ENCODE results near the gene FAM210A. TPM values are rescaled to one million over a fixed set of nuclear protein-coding genes. Genes with fewer than 3 reads are reported as not detected.

FAM210A gene
- total RNA-seq, 1 donor from 2014 or later = 15.1 TPM

DNA sequence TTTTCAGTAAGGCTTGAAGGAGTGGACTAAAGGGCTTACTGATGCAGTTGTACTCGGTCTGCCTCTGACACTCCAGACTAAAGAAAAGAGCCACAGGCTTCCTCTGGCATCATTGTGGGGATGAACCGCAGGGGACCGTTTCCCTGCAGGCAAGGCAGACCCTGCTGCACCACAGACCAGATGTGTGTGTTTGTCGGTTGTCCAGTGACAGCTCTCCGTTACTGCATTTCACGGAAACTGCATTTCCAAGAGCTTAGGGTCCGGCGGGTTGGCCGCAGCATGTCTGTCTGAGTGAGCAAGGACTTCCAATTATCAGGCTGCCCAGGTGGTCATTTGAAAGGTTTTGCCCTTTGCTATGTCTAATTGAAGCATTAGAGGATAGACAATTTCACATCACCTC, 98.1 kb downstream of the FAM210A start:
- Histone ChIP-seq H3K79me2 (ENCODE audit: low read depth) (no peaks in the 10 kb centered on the region), H3K9ac (no peak overlapping the region), H3K4me2 (peak overlapping the region; percentile 19), H3K9me3 (ENCODE audit: low read depth) (no peaks in the 10 kb centered on the region), H3K4me1 (peaks cover 12% of the 10 kb centered on the region), H3K27ac (no peak overlapping the region), H3F3A (ENCODE audit: low read depth) (peaks cover 13% of the 10 kb centered on the region), H3K36me3 (no peaks in the 10 kb centered on the region), H2AFZ (replicated peaks) (no peak overlapping the region), H3K27me3 (no peaks in the 10 kb centered on the region), H3K4me3 (no peak overlapping the region), H4K20me1 (ENCODE audit: low read depth) (peaks cover 5% of the 10 kb centered on the region)
- H3K27ac Mint-ChIP-seq = no peak overlapping the region
- DNase-seq (ENCODE audit: low spot score) = peak; percentile 51
- H3K4me1 Mint-ChIP-seq = peaks cover 38% of the 10 kb centered on the region
- TF ChIP-seq EZH2 (IDR thresholded peaks at IDR 0.05) = no peak
- TF ChIP-seq, protein P1, sequence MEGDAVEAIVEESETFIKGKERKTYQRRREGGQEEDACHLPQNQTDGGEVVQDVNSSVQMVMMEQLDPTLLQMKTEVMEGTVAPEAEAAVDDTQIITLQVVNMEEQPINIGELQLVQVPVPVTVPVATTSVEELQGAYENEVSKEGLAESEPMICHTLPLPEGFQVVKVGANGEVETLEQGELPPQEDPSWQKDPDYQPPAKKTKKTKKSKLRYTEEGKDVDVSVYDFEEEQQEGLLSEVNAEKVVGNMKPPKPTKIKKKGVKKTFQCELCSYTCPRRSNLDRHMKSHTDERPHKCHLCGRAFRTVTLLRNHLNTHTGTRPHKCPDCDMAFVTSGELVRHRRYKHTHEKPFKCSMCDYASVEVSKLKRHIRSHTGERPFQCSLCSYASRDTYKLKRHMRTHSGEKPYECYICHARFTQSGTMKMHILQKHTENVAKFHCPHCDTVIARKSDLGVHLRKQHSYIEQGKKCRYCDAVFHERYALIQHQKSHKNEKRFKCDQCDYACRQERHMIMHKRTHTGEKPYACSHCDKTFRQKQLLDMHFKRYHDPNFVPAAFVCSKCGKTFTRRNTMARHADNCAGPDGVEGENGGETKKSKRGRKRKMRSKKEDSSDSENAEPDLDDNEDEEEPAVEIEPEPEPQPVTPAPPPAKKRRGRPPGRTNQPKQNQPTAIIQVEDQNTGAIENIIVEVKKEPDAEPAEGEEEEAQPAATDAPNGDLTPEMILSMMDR (IDR thresholded peaks at IDR 0.05) = no peak
- no peak for TF ChIP-seq EZH2phosphoT487 (IDR thresholded peaks at IDR 0.05)
- no peaks in the 10 kb centered on the region for H3K27me3 Mint-ChIP-seq (ENCODE audit: insufficient read depth, low read depth)
- H3K9me3 Mint-ChIP-seq = no peaks in the 10 kb centered on the region
- no peak overlapping the region for H3K4me3 Mint-ChIP-seq
- no peaks in the 10 kb centered on the region for H3K36me3 Mint-ChIP-seq

DNA sequence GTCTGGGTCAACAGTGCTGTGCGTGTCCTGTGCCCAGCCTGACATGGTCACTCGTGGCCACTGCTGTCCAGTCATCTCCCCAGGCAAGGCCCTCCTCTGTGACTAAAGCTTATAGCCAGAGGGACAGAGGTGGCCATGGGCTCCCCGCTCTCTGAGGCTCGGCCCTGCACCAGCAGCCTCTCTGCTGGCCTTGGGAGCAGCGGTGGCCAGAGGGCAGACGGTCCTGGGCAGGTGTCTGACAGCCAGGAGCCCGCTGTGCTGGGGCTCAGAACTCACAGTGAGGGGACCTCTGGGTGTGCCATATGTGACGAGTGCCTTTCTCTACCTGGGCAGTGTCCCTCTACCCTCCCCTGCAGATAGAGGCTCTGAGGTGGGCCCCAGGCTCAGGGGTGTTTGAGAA, 98.7 kb downstream of the FAM210A start:
- Histone ChIP-seq H3K9ac (no peak overlapping the region), H3K79me2 (ENCODE audit: low read depth) (no peaks in the 10 kb centered on the region)

DNA sequence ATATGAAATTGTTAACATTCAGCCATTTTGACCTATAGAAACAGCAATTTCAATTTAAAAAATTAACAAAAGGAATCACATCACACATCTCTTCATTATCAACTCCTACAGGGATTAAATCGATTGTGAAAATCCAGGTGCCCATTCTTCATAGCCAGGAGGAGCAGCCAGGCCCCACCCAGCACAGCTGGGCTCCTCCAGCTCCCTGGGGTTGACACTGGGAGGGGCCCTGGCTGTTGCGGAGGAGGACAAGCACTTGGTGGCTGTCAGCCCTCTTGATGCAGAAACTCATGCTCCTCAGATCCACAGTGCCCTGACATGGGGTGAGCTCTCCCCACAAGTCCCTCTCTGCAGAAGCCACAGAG, 99.8 kb downstream of the FAM210A start:
- Histone ChIP-seq H3K79me2 (ENCODE audit: low read depth) (no peaks in the 10 kb centered on the region), H4K20me1 (ENCODE audit: low read depth) (peaks cover 5% of the 10 kb centered on the region), H3K4me2 (no peak overlapping the region), H3K36me3 (no peaks in the 10 kb centered on the region), H3K9me3 (ENCODE audit: low read depth) (no peaks in the 10 kb centered on the region), H3K9ac (no peak overlapping the region), H3K27ac (no peak overlapping the region), H3K27me3 (no peaks in the 10 kb centered on the region), H3F3A (ENCODE audit: low read depth) (peaks cover 13% of the 10 kb centered on the region), H3K4me3 (no peak overlapping the region), H3K4me1 (peaks cover 12% of the 10 kb centered on the region), H2AFZ (replicated peaks) (no peak overlapping the region)
- H3K4me1 Mint-ChIP-seq = peaks cover 38% of the 10 kb centered on the region
- no peaks in the 10 kb centered on the region for H3K27me3 Mint-ChIP-seq (ENCODE audit: insufficient read depth, low read depth)
- no peak overlapping the region for H3K4me3 Mint-ChIP-seq
- no peaks in the 10 kb centered on the region for H3K9me3 Mint-ChIP-seq
- DNase-seq (ENCODE audit: low spot score) = no peak
- no peak for TF ChIP-seq EZH2phosphoT487 (IDR thresholded peaks at IDR 0.05)
- TF ChIP-seq, protein P1 (IDR thresholded peaks at IDR 0.05) = no peak
- no peak for TF ChIP-seq EZH2 (IDR thresholded peaks at IDR 0.05)
- H3K27ac Mint-ChIP-seq = no peak overlapping the region
- H3K36me3 Mint-ChIP-seq = no peaks in the 10 kb centered on the region

More for the DNA sequence above, 98.7 kb downstream of the FAM210A start:
- Histone ChIP-seq H3K27me3 (no peaks in the 10 kb centered on the region), H4K20me1 (ENCODE audit: low read depth) (peaks cover 5% of the 10 kb centered on the region), H3K36me3 (no peaks in the 10 kb centered on the region), H3K4me2 (peak overlapping the region; percentile 19), H2AFZ (replicated peaks) (no peak overlapping the region), H3F3A (ENCODE audit: low read depth) (peaks cover 13% of the 10 kb centered on the region), H3K9me3 (ENCODE audit: low read depth) (no peaks in the 10 kb centered on the region), H3K4me1 (peaks cover 12% of the 10 kb centered on the region), H3K4me3 (no peak overlapping the region), H3K27ac (no peak overlapping the region)
- Mint-ChIP-seq H3K4me3 (no peak overlapping the region), H3K4me1 (peaks cover 38% of the 10 kb centered on the region), H3K36me3 (no peaks in the 10 kb centered on the region), H3K27ac (no peak overlapping the region), H3K9me3 (no peaks in the 10 kb centered on the region), H3K27me3 (ENCODE audit: insufficient read depth, low read depth) (no peaks in the 10 kb centered on the region)
- TF ChIP-seq EZH2phosphoT487 (IDR thresholded peaks at IDR 0.05) (no peak), EZH2 (IDR thresholded peaks at IDR 0.05) (no peak)
- TF ChIP-seq, protein P1 (IDR thresholded peaks at IDR 0.05) = no peak
- DNase-seq (ENCODE audit: low spot score) = no peak
